DOHH2 (cell line): ENCODE measurements around the gene KCNJ15.

Source experiments
- CTCF ChIP-seq: fragments of 200-600 bp; sonication (generic); IDR thresholded peaks from one replicate; pipeline ENCODE4 v1.5.1; 2014; ENCODE audit warnings: antibody characterized with exemption, mild to moderate bottlenecking, low read depth, low read length; ENCODE audit not compliant: poor library complexity, severe bottlenecking
- EZH2phosphoT487 ChIP-seq: fragments of 200-600 bp; sonication (generic); IDR thresholded peaks from 2 replicates; pipeline ENCODE4 v1.6.1; 2017; ENCODE audit warnings: borderline replicate concordance, mild to moderate bottlenecking, antibody characterized with exemption, low read length, moderate library complexity, mixed read lengths

GRCh38 chr21:38329162-38329561, 72.4 kb downstream of the KCNJ15 start:
- TF ChIP-seq CTCF (no peak), EZH2phosphoT487 (no peak)
